MM.1S (cell line): ENCODE data around the gene DNAJC15.

Experiments used
- CTCF ChIP-seq: fragments of 300-600 bp; sonication (generic); IDR thresholded peaks from 2 replicates; pipeline ENCODE4 v1.5.1; 2016; ENCODE audit warnings: antibody characterized with exemption, low read length, mixed read lengths
- EZH2 ChIP-seq: fragments of 300-600 bp; sonication (generic); optimal IDR thresholded peaks from 2 replicates; pipeline ENCODE3; 2017; ENCODE audit warnings: low read depth, mild to moderate bottlenecking, antibody characterized with exemption, low read length, mixed read lengths
- EZH2phosphoT487 ChIP-seq: fragments of 300-600 bp; sonication (generic); IDR thresholded peaks from 2 replicates; pipeline ENCODE4 v1.6.1; 2018; ENCODE audit warnings: antibody characterized with exemption, low read length

GRCh38 chr13:43072394-43072793 is 49.0 kb downstream of the DNAJC15 start:
- no peak for TF ChIP-seq CTCF
- no peak for TF ChIP-seq EZH2
- no peak for TF ChIP-seq EZH2phosphoT487
